Measurements from ENCODE around the gene NEMP2.

DNA sequence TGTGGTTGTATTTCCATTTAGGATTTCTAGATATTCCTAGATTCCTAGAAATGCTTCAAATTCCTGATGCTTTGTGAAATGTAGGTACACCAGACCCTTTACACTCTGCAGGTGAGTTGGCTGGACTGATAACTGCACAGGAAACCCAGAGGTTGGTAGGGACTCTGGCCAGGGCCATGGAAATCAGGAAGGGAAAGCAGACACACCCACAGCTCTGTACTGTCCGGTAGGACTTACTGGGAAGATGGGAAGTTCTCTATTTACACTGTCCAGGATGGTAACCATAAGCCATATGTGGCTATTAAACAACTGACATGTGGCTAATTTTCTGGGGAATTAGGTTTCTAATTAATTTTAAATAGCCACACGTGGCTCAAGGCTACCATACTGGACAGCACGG is 31.4 kb downstream of the NEMP2 start:
- TF ChIP-seq EZH2phosphoT487 (IDR thresholded peaks at IDR 0.05; ENCODE audit: low read length) (no peak), CTCF (IDR thresholded peaks at IDR 0.05; ENCODE audit: low read length) (no peak)
